Left ventricle myocardium superior (tissue), 1 donor: ENCODE results near the gene EIF4G1. TPM values are rescaled to one million over a fixed set of nuclear protein-coding genes. Genes with fewer than 3 reads are reported as not detected.

ENCODE experiments used
- ATAC-seq: fragments of 200-7000 bp; cut with Tn5 transposase; one replicate; pipeline ENCODE4 v1.9.1; 2020; ENCODE audit warnings: mild to moderate bottlenecking, moderate library complexity
- DNase-seq: peaks from one replicate; pipeline ENCODE4 v3.0.0-alpha.2; 2020
- intact Hi-C: fragments of 100-400 bp; cut with micrococcal nuclease; formaldehyde crosslinking; loops from one replicate; pipeline ENCODE4 v1.11.0; 2022
- total RNA-seq: library from RNA; stranded (reverse); fragmentation: NEBNext Ultra II Directional; extraction: Animal tissue kit (Norgen Biotek cat#: 25700); gene quantifications from one replicate; pipeline ENCODE4 v1.2.1, GENCODE V29; 2021
- donor health status: DM: no; HTN: yes; CAD: no; lungs with severe emphysema.

The EIF4G1 gene
- total RNA-seq, 1 donor from 2014 or later: 250 TPM

DNA sequence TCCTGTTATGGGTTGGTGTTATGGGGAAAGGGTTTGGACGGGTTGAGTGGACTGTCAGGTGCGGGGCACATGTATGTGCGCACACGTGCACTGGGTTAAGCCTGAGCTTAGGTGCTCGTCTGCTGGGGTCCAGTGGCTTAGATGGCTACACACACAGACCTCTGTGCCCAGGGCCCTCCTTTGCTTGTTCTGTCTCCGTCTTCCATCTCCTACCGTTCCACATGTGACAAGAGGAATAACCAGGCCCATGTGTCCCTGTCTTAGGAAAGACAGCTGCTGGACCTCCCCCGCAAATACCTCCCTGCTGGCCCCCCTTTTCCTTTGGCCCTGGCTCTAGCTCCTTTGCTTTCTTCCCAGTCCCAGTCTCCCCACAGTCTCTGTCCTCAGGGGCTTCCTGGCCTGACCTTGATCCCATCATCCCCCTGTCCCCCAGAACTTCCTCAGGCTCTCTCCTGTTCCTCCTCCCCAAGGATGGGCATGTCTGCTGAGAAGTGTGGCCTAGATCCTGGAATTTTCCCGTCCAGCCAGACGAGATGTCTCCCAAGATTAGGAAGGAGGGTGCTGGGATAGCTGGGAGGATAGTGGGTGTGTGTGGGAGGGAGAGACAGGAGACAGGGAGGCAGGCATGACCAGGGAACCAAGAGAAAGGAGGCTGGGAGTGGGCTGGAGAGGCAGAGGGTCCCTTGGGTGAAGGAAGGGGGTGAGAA lies 64.4 kb downstream of the EIF4G1 start:
- ATAC-seq (peak; percentile 1), DNase-seq (no peak)
- intact Hi-C loops: loop anchor here (10.0 kb wide), 2 partner anchors 136 to 166 kb away; no protein-coding TSS in a partner anchor

DNA sequence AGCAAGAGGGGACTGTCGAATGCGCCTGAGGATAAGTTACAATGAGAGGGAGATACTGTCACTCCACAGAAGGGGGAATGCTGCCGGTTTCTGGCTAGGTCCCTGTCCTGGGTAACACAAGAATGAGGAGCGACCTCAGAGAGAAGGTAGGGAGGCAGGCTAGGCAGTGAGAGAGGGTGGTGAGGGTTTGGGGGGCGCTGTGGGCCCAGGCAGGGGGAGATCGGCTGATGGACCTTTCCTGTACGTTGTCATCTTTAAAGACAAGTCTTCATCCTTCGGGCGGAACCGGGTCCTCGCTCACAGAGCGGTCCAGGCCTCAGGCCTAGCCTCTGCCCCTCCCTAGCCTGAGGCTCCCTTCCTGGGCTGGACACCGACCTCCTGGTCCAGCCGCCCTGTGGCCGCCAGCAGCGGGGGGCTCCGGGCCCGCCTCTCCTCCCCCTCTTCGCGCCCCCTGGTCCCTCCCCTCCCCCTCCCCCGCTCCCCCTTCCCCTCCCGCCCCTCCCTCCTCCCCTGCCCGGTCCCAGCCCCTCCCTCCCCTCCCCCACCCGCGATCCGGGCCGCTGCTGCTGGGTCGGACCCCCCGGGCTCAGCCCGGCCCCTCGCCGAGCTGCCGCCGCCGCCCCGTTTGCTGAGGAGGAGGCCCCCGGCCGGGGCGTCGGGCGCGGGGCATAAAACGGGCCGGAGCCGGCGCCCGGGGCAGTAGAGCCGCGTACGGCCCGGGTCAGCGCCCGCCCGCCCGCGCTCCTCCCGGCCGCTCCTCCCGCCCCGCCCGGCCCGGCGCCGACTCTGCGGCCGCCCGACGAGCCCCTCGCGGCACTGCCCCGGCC lies 65.2 kb downstream of the EIF4G1 start, which contains the start of gene CHRD:
Gene CHRD (plus strand): TSS at position 697 of the 827 bp plus-strand sequence. CDS start 265 bp downstream, outside the sequence.
- intact Hi-C loops: loop anchor here (10.0 kb wide), 2 partner anchors 135 to 165 kb away; no protein-coding TSS in a partner anchor
- peak; percentile 75 for ATAC-seq
- DNase-seq: peak; percentile 74

DNA sequence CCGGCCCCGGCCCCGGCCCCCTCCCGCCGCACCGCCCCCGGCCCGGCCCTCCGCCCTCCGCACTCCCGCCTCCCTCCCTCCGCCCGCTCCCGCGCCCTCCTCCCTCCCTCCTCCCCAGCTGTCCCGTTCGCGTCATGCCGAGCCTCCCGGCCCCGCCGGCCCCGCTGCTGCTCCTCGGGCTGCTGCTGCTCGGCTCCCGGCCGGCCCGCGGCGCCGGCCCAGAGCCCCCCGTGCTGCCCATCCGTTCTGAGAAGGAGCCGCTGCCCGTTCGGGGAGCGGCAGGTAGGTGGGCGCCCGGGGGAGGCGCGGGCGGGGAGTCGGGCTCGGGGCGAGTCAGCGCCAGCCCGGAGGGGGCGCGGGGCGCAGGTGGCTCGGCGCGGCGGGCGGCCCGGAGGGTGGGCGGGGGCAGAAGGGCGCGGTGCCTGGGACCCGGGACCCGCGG lies 65.8 kb downstream of the EIF4G1 start:
- ATAC-seq (peak; percentile 54), DNase-seq (peak; percentile 83)
- intact Hi-C loops: no loop called here

DNA sequence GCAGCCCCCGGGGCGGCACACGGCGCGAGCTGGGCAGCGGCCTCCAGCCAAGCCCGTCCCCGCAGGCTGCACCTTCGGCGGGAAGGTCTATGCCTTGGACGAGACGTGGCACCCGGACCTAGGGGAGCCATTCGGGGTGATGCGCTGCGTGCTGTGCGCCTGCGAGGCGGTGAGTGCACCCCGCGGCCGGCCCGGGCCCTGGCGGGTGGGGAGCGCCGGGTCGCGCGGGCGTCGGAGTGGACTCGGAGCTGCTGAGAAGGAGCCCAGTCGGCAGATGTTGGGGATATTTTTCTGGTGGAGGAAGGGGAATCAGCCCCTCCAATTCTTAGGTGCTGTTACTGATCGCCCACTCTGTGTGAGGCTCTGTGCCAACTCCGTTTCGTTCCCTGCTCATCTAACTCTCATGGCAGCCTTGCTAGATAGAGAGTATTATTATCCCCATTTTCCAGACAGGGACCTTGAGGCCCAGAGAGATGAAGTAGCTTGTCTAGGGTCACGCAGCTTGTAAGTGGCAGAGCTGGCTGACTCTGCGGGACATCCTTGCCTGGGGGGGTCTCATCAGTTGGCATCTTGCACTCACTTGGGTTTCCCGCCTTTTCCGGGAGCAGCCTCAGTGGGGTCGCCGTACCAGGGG lies 66.3 kb downstream of the EIF4G1 start:
- ATAC-seq: no peak
- intact Hi-C loops: no loop called here
- DNase-seq: no peak

DNA sequence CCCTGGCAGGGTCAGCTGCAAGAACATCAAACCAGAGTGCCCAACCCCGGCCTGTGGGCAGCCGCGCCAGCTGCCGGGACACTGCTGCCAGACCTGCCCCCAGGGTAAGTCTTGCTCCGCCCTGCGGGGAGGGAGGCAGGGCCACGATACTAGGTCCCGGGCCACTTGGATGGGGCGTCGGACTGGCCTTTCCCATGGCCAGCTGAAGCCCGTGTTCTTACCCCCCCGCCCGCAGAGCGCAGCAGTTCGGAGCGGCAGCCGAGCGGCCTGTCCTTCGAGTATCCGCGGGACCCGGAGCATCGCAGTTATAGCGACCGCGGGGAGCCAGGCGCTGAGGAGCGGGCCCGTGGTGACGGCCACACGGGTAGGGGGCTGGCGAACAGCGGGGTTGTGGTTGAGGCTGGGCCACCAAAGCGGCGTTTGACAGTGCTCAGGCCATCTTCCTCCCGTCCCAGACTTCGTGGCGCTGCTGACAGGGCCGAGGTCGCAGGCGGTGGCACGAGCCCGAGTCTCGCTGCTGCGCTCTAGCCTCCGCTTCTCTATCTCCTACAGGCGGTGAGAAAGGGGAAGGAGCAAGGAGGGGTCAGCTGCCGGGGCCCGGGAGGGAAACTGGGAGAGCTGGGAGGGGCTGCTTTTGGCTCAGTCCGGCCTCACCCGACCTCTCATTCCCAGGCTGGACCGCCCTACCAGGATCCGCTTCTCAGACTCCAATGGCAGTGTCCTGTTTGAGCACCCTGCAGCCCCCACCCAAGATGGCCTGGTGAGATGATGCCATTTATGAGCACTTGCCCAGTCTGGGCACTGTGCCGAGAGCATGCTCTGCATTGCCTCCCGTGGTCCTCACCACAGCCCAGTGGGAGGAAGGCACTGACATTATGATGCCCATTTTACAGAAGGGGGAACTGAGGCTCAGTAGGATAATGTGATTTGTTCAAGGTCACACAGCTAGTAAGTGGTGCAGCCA lies 67.1 kb downstream of the EIF4G1 start:
- peak; percentile 75 for DNase-seq
- ATAC-seq: peak; percentile 64
- intact Hi-C loops: no loop called here

DNA sequence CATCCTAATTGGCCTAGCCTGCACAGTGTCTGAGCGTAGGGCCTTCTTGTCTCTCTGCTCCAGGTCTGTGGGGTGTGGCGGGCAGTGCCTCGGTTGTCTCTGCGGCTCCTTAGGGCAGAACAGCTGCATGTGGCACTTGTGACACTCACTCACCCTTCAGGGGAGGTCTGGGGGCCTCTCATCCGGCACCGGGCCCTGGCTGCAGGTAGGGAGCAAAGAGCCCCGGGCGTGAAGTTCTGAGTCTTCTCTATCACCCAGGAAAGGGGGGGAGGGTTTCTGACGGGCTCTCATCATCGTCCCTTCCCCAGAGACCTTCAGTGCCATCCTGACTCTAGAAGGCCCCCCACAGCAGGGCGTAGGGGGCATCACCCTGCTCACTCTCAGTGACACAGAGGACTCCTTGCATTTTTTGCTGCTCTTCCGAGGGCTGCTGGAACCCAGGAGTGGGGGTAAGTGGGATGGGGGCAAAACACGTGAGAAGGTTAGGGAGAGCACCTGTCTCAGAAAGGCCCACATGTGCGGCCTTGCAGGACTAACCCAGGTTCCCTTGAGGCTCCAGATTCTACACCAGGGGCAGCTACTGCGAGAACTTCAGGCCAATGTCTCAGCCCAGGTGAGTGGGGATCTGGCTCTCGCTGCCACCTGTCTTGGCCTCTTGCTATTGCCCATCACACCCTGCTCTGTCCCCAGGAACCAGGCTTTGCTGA lies 68.1 kb downstream of the EIF4G1 start:
- DNase-seq (no peak), ATAC-seq (no peak)
- intact Hi-C loops: no loop called here

DNA sequence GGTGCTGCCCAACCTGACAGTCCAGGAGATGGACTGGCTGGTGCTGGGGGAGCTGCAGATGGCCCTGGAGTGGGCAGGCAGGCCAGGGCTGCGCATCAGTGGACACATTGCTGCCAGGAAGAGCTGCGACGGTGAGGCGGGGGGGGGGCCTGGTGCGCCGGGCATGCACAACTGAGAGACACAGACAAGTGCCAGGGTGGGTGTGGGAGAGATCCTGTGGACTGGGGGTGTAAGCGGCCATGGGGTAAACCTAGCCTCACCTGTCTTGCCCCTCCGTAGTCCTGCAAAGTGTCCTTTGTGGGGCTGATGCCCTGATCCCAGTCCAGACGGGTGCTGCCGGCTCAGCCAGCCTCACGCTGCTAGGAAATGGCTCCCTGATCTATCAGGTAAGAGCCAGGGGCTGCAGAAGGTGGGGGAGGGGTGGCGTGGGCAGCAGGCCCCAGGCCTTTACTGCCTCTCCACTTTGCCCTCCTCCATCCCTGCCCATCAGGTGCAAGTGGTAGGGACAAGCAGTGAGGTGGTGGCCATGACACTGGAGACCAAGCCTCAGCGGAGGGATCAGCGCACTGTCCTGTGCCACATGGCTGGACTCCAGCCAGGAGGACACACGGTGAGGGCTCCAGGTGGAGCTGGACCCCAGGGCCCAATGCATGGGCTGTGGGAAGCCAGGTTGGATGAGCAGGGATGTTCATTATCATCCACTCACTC lies 68.8 kb downstream of the EIF4G1 start:
- intact Hi-C loops: no loop called here
- no peak for ATAC-seq
- no peak for DNase-seq

DNA sequence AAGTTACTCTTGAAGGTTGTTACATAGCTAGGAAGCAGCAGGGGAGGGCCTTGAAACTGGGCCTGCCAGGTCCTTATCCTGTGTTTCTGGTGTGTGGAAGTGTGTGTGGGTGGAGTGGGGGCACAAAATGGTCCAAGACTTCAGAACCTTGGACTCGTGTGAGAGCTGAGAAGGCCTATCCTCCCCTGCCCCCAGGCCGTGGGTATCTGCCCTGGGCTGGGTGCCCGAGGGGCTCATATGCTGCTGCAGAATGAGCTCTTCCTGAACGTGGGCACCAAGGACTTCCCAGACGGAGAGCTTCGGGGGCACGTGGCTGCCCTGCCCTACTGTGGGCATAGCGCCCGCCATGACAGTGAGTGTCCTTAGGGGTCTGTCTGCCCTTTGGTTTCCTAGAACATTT lies 69.9 kb downstream of the EIF4G1 start:
- intact Hi-C loops: no loop called here
- ATAC-seq (no peak), DNase-seq (no peak)

Other genes with a start within 250 kb of the EIF4G1 start
- gene HTR3E, start 217.5 kb upstream of the EIF4G1 start, total RNA-seq: not detected
- 33.1 TPM for gene EIF2B5, start 179.2 kb upstream of the EIF4G1 start, total RNA-seq
- 76.8 TPM for gene DVL3, start 159.2 kb upstream of the EIF4G1 start, total RNA-seq
- 318 TPM for gene AP2M1, start 139.8 kb upstream of the EIF4G1 start, total RNA-seq
- 75.6 TPM for gene ABCF3, start 128.4 kb upstream of the EIF4G1 start, total RNA-seq
- not detected for gene VWA5B2, start 85.0 kb upstream of the EIF4G1 start, total RNA-seq
- 18.5 TPM for gene ALG3, start 65.6 kb upstream of the EIF4G1 start, total RNA-seq
- gene EEF1AKMT4, start 64.9 kb upstream of the EIF4G1 start, total RNA-seq: 1.6 TPM
- gene CAMK2N2, start 53.1 kb upstream of the EIF4G1 start, total RNA-seq: not detected
- not detected for gene ECE2, start 38.6 kb upstream of the EIF4G1 start, total RNA-seq
- 242 TPM for gene PSMD2, start 15.4 kb upstream of the EIF4G1 start, total RNA-seq
- 41.0 TPM for gene FAM131A, start 23.0 kb downstream of the EIF4G1 start, total RNA-seq
- gene CLCN2, start 47.0 kb downstream of the EIF4G1 start, total RNA-seq: 3.6 TPM
- gene POLR2H, start 47.1 kb downstream of the EIF4G1 start, total RNA-seq: 26.0 TPM
- 0.37 TPM for gene THPO, start 63.6 kb downstream of the EIF4G1 start, total RNA-seq
- gene CHRD, start 65.4 kb downstream of the EIF4G1 start, total RNA-seq: 4.6 TPM
- gene EPHB3, start 247.2 kb downstream of the EIF4G1 start, total RNA-seq: 1.6 TPM